HepG2 (cell line): Measurements from ENCODE around the gene ERO1A. TPM values are rescaled to one million over a fixed set of nuclear protein-coding genes. Genes with fewer than 3 reads are reported as not detected.

Experiments
- ELF1 ChIP-seq: sonication (generic); formaldehyde crosslinking; IDR thresholded peaks from 2 replicates; pipeline ENCODE4 v1.4.0; 2020; ENCODE audit warnings: missing genetic modification reagents
- ERF ChIP-seq: IDR thresholded peaks from 2 replicates; pipeline ENCODE4 v1.6.1; 2018; ENCODE audit warnings: missing biosample characterization, missing genetic modification reagents
- FOXO1 ChIP-seq: sonication (generic); formaldehyde crosslinking; IDR thresholded peaks from 2 replicates; pipeline ENCODE4 v1.4.0; 2020; ENCODE audit warnings: missing genetic modification reagents
- MBD4 ChIP-seq: IDR thresholded peaks from 2 replicates; pipeline ENCODE4 v1.6.1; 2012; ENCODE audit warnings: low read length, inconsistent platforms, borderline replicate concordance
- SCMH1 ChIP-seq: sonication (generic); formaldehyde crosslinking; IDR thresholded peaks from 2 replicates; pipeline ENCODE4 v1.9.0; 2021; ENCODE audit warnings: missing genetic modification reagents, mild to moderate bottlenecking, borderline replicate concordance
- SNAI1 ChIP-seq: sonication (generic); formaldehyde crosslinking; IDR thresholded peaks from 2 replicates; pipeline ENCODE4 v1.5.0; 2020; ENCODE audit warnings: mild to moderate bottlenecking, missing genetic modification reagents, borderline replicate concordance
- SPEN ChIP-seq: sonication (generic); formaldehyde crosslinking; IDR thresholded peaks from 2 replicates; pipeline ENCODE4 v1.5.1; 2020; ENCODE audit warnings: low read depth, mild to moderate bottlenecking, missing genetic modification reagents
- ZBTB1 ChIP-seq: sonication (generic); formaldehyde crosslinking; IDR thresholded peaks from 2 replicates; pipeline ENCODE4 v1.4.0; 2020; ENCODE audit warnings: missing genetic modification reagents, borderline replicate concordance
- ZBTB21 ChIP-seq: sonication (generic); formaldehyde crosslinking; IDR thresholded peaks from 2 replicates; pipeline ENCODE4 v1.4.0; 2020; ENCODE audit warnings: missing genetic modification reagents
- ZBTB3 ChIP-seq: sonication (generic); formaldehyde crosslinking; IDR thresholded peaks from 2 replicates; pipeline ENCODE4 v1.4.0; 2020; ENCODE audit warnings: low read depth, mild to moderate bottlenecking, moderate library complexity, missing genetic modification reagents, borderline replicate concordance
- ZBTB7B ChIP-seq: sonication (generic); formaldehyde crosslinking; IDR thresholded peaks from 2 replicates; pipeline ENCODE4 v1.4.0; 2020; ENCODE audit warnings: missing genetic modification reagents
- ZFP90 ChIP-seq: sonication (generic); formaldehyde crosslinking; IDR thresholded peaks from 2 replicates; pipeline ENCODE4 v1.8.0; 2022; ENCODE audit warnings: missing genetic modification reagents, mild to moderate bottlenecking, inconsistent platforms, borderline replicate concordance
- ZFP91 ChIP-seq: sonication (generic); formaldehyde crosslinking; IDR thresholded peaks from 2 replicates; pipeline ENCODE4 v1.9.0; 2022; ENCODE audit warnings: missing genetic modification reagents, mild to moderate bottlenecking, borderline replicate concordance
- ZNF225 ChIP-seq: sonication (generic); formaldehyde crosslinking; IDR thresholded peaks from 2 replicates; pipeline ENCODE4 v1.4.0; 2020; ENCODE audit warnings: mild to moderate bottlenecking, missing genetic modification reagents
- ZNF318 ChIP-seq: sonication (generic); formaldehyde crosslinking; IDR thresholded peaks from 2 replicates; pipeline ENCODE4 v1.4.0; 2020; ENCODE audit warnings: mild to moderate bottlenecking, missing genetic modification reagents
- ZNF354B ChIP-seq: sonication (generic); formaldehyde crosslinking; IDR thresholded peaks from 2 replicates; pipeline ENCODE4 v1.8.0; 2022; ENCODE audit warnings: mild to moderate bottlenecking, missing genetic modification reagents
- ZNF414 ChIP-seq: sonication (generic); formaldehyde crosslinking; IDR thresholded peaks from 2 replicates; pipeline ENCODE4 v1.5.0; 2020; ENCODE audit warnings: missing genetic modification reagents
- ZNF589 ChIP-seq: sonication (generic); formaldehyde crosslinking; conservative IDR thresholded peaks from 2 replicates; pipeline ENCODE4 v1.8.0; 2022; ENCODE audit warnings: mild to moderate bottlenecking, moderate library complexity, missing genetic modification reagents
- ZNF766 ChIP-seq: sonication (generic); formaldehyde crosslinking; IDR thresholded peaks from 2 replicates; pipeline ENCODE4 v1.5.0; 2020; ENCODE audit warnings: missing genetic modification reagents, borderline replicate concordance
- ZSCAN30 ChIP-seq: sonication (generic); formaldehyde crosslinking; IDR thresholded peaks from 2 replicates; pipeline ENCODE4 v1.5.0; 2020; ENCODE audit warnings: mild to moderate bottlenecking, missing genetic modification reagents
- polyA plus RNA-seq, 8 experiments: library from polyadenylated mRNA; depleted of rRNA in 3 of 8; stranded (reverse) in 7 of 8; unstranded in 1 of 8; fragments of >200 nt; fragmentation: Illumina TruSeq in 4 of 8; extraction: Trizol in 4 of 8; gene quantifications; 2 replicates each; pipeline versions ENCODE4 v1.2.1 to v1.2.3, GENCODE V29; 2011 to 2016; ENCODE audit warnings: low read depth in 4 of 8, missing spikeins in 1 of 8, mixed read lengths in 1 of 8; ENCODE audit not compliant: insufficient read depth in 1 of 8
- total RNA-seq, 5 experiments: library from RNA; depleted of rRNA; stranded (reverse); fragments of >200 nt; fragmentation: Illumina TruSeq; extraction: Trizol; gene quantifications; 2 replicates each; pipeline ENCODE4 v1.2.3, GENCODE V29; 2016; ENCODE audit warnings: low read depth in 1 of 5

Gene ERO1A
- total and polyA plus RNA-seq, 2 of the 13 experiments (the other 11 are each of a cell fraction or from before 2014, with no cell fraction given) = 60.3 to 137 TPM

GRCh38 chr14:52729925-52730708 lies 34.8 kb upstream of the ERO1A start, which contains the start of gene STYX (continued):
- TF ChIP-seq ZNF318 (CRISPR knock-in tag) = no peak
- TF ChIP-seq ZFP91 (CRISPR knock-in tag) = peak; percentile 82; the same call in 1 of the 2 replicates
- no peak for TF ChIP-seq SCMH1 (CRISPR knock-in tag)
- TF ChIP-seq ZBTB3 (CRISPR knock-in tag) = no peak
- no peak for TF ChIP-seq ZNF589 (CRISPR knock-in tag)
- TF ChIP-seq ZNF414 (CRISPR knock-in tag) = no peak
- peak; percentile 72; the same call in 1 of the 2 replicates for TF ChIP-seq ZNF225
- TF ChIP-seq ZSCAN30 (CRISPR knock-in tag) = no peak
- no peak for TF ChIP-seq ZBTB1 (CRISPR knock-in tag)
- TF ChIP-seq ZBTB21 (CRISPR knock-in tag) = no peak
- no peak for TF ChIP-seq ZNF354B
- no peak for TF ChIP-seq ZNF766
- peak; percentile 67; the same call in 1 of the 2 replicates for TF ChIP-seq ZFP90 (CRISPR knock-in tag)
- no peak for TF ChIP-seq MBD4
- peak; percentile 86 for TF ChIP-seq SPEN (CRISPR knock-in tag)
- TF ChIP-seq FOXO1 (CRISPR knock-in tag) = no peak
- TF ChIP-seq SNAI1 (CRISPR knock-in tag) = no peak; the same call in 1 of the 2 replicates
- TF ChIP-seq ERF = peak; percentile 40; the same call in 1 of the 2 replicates
- TF ChIP-seq ZBTB7B (CRISPR knock-in tag) = peak; percentile 63
- no peak for TF ChIP-seq ELF1 (CRISPR knock-in tag)
